Neural progenitor cell (in vitro differentiated cells): ENCODE results near the gene FXYD5. TPM values are rescaled to one million over a fixed set of nuclear protein-coding genes. Genes with fewer than 3 reads are reported as not detected.

Source experiments
- DNase-seq: peaks from one replicate; pipeline ENCODE4 v3.0.0-alpha.2; 2016; ENCODE audit warnings: low spot score
- H2AFZ ChIP-seq: fragments of 200-600 bp; sonication (generic); replicated peaks from 2 replicates; pipeline ENCODE4 v1.6.1; 2016; ENCODE audit warnings: antibody characterized with exemption
- H3F3A ChIP-seq: fragments of 200-600 bp; sonication (generic); 2 replicates; pipeline ENCODE4 v1.6.1; 2016; ENCODE audit warnings: antibody characterized with exemption, low read depth
- H3K27ac ChIP-seq: fragments of 200-600 bp; sonication (generic); 2 replicates; pipeline ENCODE4 v1.5.1; 2016; ENCODE audit warnings: mild to moderate bottlenecking
- H3K27me3 ChIP-seq: fragments of 200-600 bp; sonication (generic); 2 replicates; pipeline ENCODE4 v1.6.1; 2016; ENCODE audit warnings: mild to moderate bottlenecking, moderate library complexity
- H3K36me3 ChIP-seq: fragments of 200-600 bp; sonication (generic); 2 replicates; pipeline ENCODE4 v1.5.1; 2016
- H3K4me1 ChIP-seq: fragments of 200-600 bp; sonication (generic); 2 replicates; pipeline ENCODE4 v1.6.1; 2016; ENCODE audit warnings: mixed run types
- H3K4me2 ChIP-seq: fragments of 200-600 bp; sonication (generic); 2 replicates; pipeline ENCODE4 v1.6.1; 2016
- H3K4me3 ChIP-seq: fragments of 200-600 bp; sonication (generic); 2 replicates; pipeline ENCODE4 v1.5.1; 2016
- H3K79me2 ChIP-seq: fragments of 200-600 bp; sonication (generic); 2 replicates; pipeline ENCODE4 v1.6.1; 2016; ENCODE audit warnings: low read depth
- H3K9ac ChIP-seq: fragments of 200-600 bp; sonication (generic); 2 replicates; pipeline ENCODE4 v1.6.1; 2016
- H3K9me3 ChIP-seq: fragments of 200-600 bp; sonication (generic); 2 replicates; pipeline ENCODE4 v1.5.1; 2016; ENCODE audit warnings: low read depth
- H4K20me1 ChIP-seq: fragments of 200-600 bp; sonication (generic); 2 replicates; pipeline ENCODE4 v1.6.1; 2016; ENCODE audit warnings: low read depth
- H3K27ac Mint-ChIP-seq: 3 replicates; pipeline ENCODE4 v1.8.0; 2021; ENCODE audit warnings: mixed read lengths
- H3K27me3 Mint-ChIP-seq: 2 replicates; pipeline ENCODE4 v1.8.0; 2022; ENCODE audit warnings: low read depth, mild to moderate bottlenecking, inconsistent platforms, moderate library complexity, mixed read lengths; ENCODE audit not compliant: insufficient read depth
- H3K36me3 Mint-ChIP-seq: 3 replicates; pipeline ENCODE4 v1.8.0; 2021; ENCODE audit warnings: mixed read lengths
- H3K4me1 Mint-ChIP-seq: 3 replicates; pipeline ENCODE4 v1.8.0; 2021; ENCODE audit warnings: mixed read lengths
- H3K4me3 Mint-ChIP-seq: 3 replicates; pipeline ENCODE4 v1.8.0; 2021; ENCODE audit warnings: mild to moderate bottlenecking, moderate library complexity, mixed read lengths
- H3K9me3 Mint-ChIP-seq: 3 replicates; pipeline ENCODE4 v1.8.0; 2020; ENCODE audit warnings: mixed read lengths
- CTCF ChIP-seq: fragments of 200-600 bp; sonication (generic); IDR thresholded peaks from 2 replicates; pipeline ENCODE4 v1.5.1; 2017; ENCODE audit warnings: antibody characterized with exemption, mild to moderate bottlenecking
- EZH2 ChIP-seq: fragments of 200-600 bp; sonication (generic); IDR thresholded peaks from 2 replicates; pipeline ENCODE4 v1.6.1; 2017; ENCODE audit warnings: antibody characterized with exemption, mild to moderate bottlenecking, moderate library complexity
- EZH2phosphoT487 ChIP-seq: fragments of 200-600 bp; sonication (generic); IDR thresholded peaks from 2 replicates; pipeline ENCODE4 v1.6.1; 2017; ENCODE audit warnings: antibody characterized with exemption
- total RNA-seq: library from RNA; depleted of rRNA; stranded (reverse); fragments of >200 nt; gene quantifications from 2 replicates; pipeline ENCODE4 v1.2.3, GENCODE V29; 2015; ENCODE audit warnings: low replicate concordance

Gene FXYD5
- total RNA-seq, 1 donor from 2014 or later, result 7.8 TPM

GRCh38 chr19:35157431-35157830 is 2.9 kb downstream of the FXYD5 start:
- Mint-ChIP-seq H3K4me1 (peaks cover 17% of the 10 kb centered on the region), H3K27me3 (peaks cover 44% of the 10 kb centered on the region), H3K27ac (no peak overlapping the region), H3K4me3 (no peak overlapping the region), H3K36me3 (no peaks in the 10 kb centered on the region), H3K9me3 (no peaks in the 10 kb centered on the region)
- Histone ChIP-seq H3K4me2 (no peak overlapping the region), H3K9me3 (no peaks in the 10 kb centered on the region), H4K20me1 (no peaks in the 10 kb centered on the region), H3F3A (peaks cover 6% of the 10 kb centered on the region), H3K4me3 (no peak overlapping the region), H3K36me3 (no peaks in the 10 kb centered on the region), H2AFZ (no peak overlapping the region), H3K4me1 (peaks cover 12% of the 10 kb centered on the region), H3K9ac (no peak overlapping the region), H3K27me3 (peaks cover 39% of the 10 kb centered on the region), H3K79me2 (no peaks in the 10 kb centered on the region), H3K27ac (no peak overlapping the region)
- DNase-seq, result no peak
- no peak for TF ChIP-seq EZH2
- TF ChIP-seq EZH2phosphoT487, result no peak
- no peak for TF ChIP-seq CTCF

DNA sequence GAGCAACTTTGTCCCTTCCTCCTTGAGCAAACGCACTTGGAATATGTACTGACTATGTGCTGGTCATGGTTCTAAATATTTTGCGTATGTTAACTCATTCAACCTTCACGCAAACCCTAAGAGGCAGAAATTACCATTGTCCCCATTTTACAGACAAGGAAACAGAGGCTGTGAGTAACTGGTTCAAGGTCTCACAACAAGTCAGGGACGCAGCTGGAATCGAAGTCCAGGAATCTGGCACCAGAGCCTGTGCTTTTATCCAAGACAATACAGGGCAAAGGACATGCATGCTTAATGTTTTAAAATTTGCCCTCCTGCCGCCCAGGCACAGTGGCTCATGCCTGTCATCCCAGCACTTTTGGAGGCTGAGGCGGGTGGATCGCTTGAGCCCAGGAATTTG is 5.1 kb downstream of the FXYD5 start:
- Mint-ChIP-seq H3K27me3 (peaks cover 28% of the 10 kb centered on the region), H3K27ac (no peak overlapping the region), H3K4me3 (no peak overlapping the region), H3K36me3 (no peaks in the 10 kb centered on the region), H3K9me3 (peaks cover 9% of the 10 kb centered on the region), H3K4me1 (peaks cover 6% of the 10 kb centered on the region)
- Histone ChIP-seq H3K9ac (no peak overlapping the region), H3K4me1 (peaks cover 4% of the 10 kb centered on the region), H3F3A (no peaks in the 10 kb centered on the region), H4K20me1 (no peaks in the 10 kb centered on the region), H3K4me3 (no peak overlapping the region), H3K27ac (no peak overlapping the region), H3K9me3 (no peaks in the 10 kb centered on the region), H3K79me2 (no peaks in the 10 kb centered on the region), H2AFZ (no peak overlapping the region), H3K4me2 (no peak overlapping the region), H3K36me3 (no peaks in the 10 kb centered on the region), H3K27me3 (peaks cover 17% of the 10 kb centered on the region)
- TF ChIP-seq EZH2, result no peak
- no peak for DNase-seq

DNA sequence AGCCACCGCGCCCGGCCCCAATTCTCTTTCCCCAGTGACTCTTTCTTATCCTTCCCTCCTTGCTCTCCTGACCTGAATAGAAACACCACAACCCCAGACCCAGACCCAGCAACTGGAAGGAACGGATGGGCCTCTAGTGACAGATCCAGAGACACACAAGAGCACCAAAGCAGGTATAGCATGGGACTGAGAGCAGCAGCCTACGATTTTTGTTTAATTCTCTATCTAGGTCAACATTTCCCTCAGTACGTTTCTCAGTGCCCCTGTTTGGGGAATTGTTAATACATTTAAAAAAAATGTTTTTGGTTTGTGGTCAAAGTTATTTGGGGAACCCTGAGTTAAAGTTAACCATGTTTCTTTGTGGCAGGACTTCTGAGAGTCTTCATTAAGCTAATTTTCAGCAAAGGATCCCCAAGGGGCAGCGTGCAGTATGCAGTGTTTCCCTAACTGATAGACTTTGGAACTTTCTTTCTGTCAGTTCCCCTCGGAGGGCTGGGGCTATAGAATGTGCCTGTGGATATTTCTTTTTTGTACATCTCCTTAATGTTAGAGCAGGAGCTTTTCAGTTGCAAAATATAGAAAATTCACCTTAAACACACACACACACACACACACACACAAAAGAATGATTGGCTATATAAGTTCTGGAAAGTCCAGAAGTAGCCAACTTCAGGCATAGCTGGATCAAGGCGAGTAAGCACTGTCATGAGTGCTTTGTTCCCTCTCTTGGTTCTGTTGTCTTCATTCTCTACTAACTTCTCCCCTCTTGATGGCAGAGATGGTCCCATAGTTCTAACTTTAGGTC is 6.3 kb downstream of the FXYD5 start:
- peaks cover 12% of the 10 kb centered on the region for H3K9me3 Mint-ChIP-seq
- H3K36me3 Mint-ChIP-seq, result no peaks in the 10 kb centered on the region
- H3K27me3 Mint-ChIP-seq, result peaks cover 17% of the 10 kb centered on the region
- H3K4me1 Mint-ChIP-seq, result no peaks in the 10 kb centered on the region
- TF ChIP-seq CTCF (no peak), EZH2 (no peak), EZH2phosphoT487 (no peak)
- H3K4me1 ChIP-seq, result no peaks in the 10 kb centered on the region
- H3K27me3 ChIP-seq, result peaks cover 5% of the 10 kb centered on the region
- no peaks in the 10 kb centered on the region for H3K79me2 ChIP-seq
- H4K20me1 ChIP-seq, result no peaks in the 10 kb centered on the region
- H3F3A ChIP-seq, result no peaks in the 10 kb centered on the region
- H3K27ac ChIP-seq, result no peak overlapping the region
- H3K4me2 ChIP-seq, result no peak overlapping the region
- H3K27ac Mint-ChIP-seq, result no peak overlapping the region
- DNase-seq, result no peak
- no peaks in the 10 kb centered on the region for H3K9me3 ChIP-seq
- H3K36me3 ChIP-seq, result no peaks in the 10 kb centered on the region
- H2AFZ ChIP-seq, result no peak overlapping the region
- no peak overlapping the region for H3K4me3 ChIP-seq
- no peak overlapping the region for H3K4me3 Mint-ChIP-seq
- H3K9ac ChIP-seq, result no peak overlapping the region

DNA sequence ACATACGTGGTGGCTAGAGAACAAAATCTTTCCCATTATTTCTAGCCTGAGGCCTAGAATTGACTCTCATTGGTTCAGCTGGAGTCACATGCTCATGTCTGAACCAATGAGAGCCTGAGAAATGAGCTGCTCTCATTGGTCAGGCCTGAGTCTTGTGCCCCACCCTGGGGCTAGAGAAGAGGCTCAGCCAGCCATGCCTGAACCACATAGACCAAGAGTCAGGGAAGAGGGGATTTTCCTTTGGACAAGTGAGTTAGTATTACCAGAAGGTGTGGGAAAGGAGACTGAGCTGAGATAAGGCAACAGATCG is 6.9 kb downstream of the FXYD5 start:
- H2AFZ ChIP-seq, result no peak overlapping the region
- no peaks in the 10 kb centered on the region for H4K20me1 ChIP-seq
- H3K4me2 ChIP-seq, result no peak overlapping the region
- H3K27ac Mint-ChIP-seq, result no peak overlapping the region
- no peaks in the 10 kb centered on the region for H3K27me3 ChIP-seq
- no peaks in the 10 kb centered on the region for H3K4me1 Mint-ChIP-seq
- H3K9me3 ChIP-seq, result no peaks in the 10 kb centered on the region
- no peak overlapping the region for H3K4me3 ChIP-seq
- peaks cover 13% of the 10 kb centered on the region for H3K9me3 Mint-ChIP-seq
- H3K36me3 Mint-ChIP-seq, result no peaks in the 10 kb centered on the region
- H3K36me3 ChIP-seq, result no peaks in the 10 kb centered on the region
- H3K9ac ChIP-seq, result no peak overlapping the region
- TF ChIP-seq CTCF, result no peak
- TF ChIP-seq EZH2, result no peak
- TF ChIP-seq EZH2phosphoT487, result no peak
- H3K4me1 ChIP-seq, result no peaks in the 10 kb centered on the region
- no peak for DNase-seq
- peaks cover 12% of the 10 kb centered on the region for H3K27me3 Mint-ChIP-seq
- H3K4me3 Mint-ChIP-seq, result no peak overlapping the region
- no peak overlapping the region for H3K27ac ChIP-seq
- H3F3A ChIP-seq, result no peaks in the 10 kb centered on the region
- H3K79me2 ChIP-seq, result no peaks in the 10 kb centered on the region
